IMR-90 (cell line): ENCODE measurements around the gene CRLF2.
"Not testable (repeated sequence)": the region's sequence is repeated elsewhere in the genome, so short reads cannot be mapped to it uniquely, and the experiment has no call there.

Experiments used
- BHLHE40 ChIP-seq: fragments of 150-350 bp; IDR thresholded peaks from 2 replicates; pipeline ENCODE4 v1.6.1; 2016; ENCODE audit warnings: mild to moderate bottlenecking, low read depth, low read length
- CEBPB ChIP-seq: IDR thresholded peaks from 2 replicates; pipeline ENCODE4 v1.6.1; 2012; ENCODE audit warnings: low read depth, low read length, improper control_type of control experiment
- CHD1 ChIP-seq: IDR thresholded peaks from 2 replicates; pipeline ENCODE4 v1.6.1; 2012; ENCODE audit warnings: low read depth, low read length, improper control_type of control experiment
- CTCF ChIP-seq: conservative IDR thresholded peaks from 2 replicates; pipeline ENCODE4 v1.5.1; 2012; ENCODE audit warnings: mild to moderate bottlenecking, low read depth, low read length, improper control_type of control experiment
- ELK1 ChIP-seq: fragments of 150-350 bp; IDR thresholded peaks from 2 replicates; pipeline ENCODE4 v1.6.1; 2016; ENCODE audit warnings: low read depth, mild to moderate bottlenecking, low read length, moderate library complexity, borderline replicate concordance
- FOS ChIP-seq: fragments of 150-350 bp; IDR thresholded peaks from 2 replicates; pipeline ENCODE4 v1.6.1; 2016; ENCODE audit warnings: low read depth, low read length
- POLR2A ChIP-seq: IDR thresholded peaks from 2 replicates; pipeline ENCODE4 v1.6.1; 2012; ENCODE audit warnings: mild to moderate bottlenecking, low read depth, low read length
- RAD21 ChIP-seq: IDR thresholded peaks from 2 replicates; pipeline ENCODE4 v1.6.1; 2012; ENCODE audit warnings: low read length, improper control_type of control experiment

DNA sequence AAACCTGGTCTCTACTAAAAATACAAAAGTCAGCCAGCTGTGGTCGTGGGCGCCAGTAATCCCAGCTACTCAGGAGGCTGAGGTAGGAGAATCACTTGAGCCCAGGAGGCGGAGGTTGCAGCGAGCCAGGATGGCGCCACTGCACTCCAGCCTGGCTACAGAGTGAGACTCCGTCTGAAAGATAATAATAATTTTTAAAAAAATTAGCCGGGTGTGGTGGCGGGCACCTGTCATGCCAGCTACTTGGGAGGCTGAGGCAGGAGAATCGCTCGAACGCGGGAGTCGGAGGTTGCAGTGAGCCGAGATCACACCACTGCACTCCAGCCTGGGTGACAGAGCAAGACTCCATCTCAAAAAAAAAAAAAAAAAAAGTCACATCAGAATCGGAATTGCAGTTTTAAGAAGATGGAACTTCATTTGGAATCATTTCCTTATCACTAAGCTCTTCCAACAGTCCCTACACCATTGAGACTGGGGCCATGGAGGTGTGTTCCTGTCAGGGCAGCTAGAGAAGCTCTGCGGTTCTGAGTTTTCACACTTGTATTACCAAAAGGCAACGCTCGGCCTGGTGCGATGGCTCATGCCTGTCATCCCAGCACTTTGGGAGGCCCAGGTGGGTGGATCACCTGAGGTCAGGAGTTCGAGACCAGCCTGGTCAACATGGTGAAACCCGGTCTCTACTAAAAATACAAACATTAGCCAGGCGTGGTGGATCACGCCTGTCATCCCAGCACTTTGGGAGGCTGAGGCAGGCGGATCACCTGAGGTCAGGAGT lies 55.6 kb downstream of the CRLF2 start:
- TF ChIP-seq RAD21, CTCF, CEBPB, POLR2A, BHLHE40, CHD1, FOS, ELK1: not testable (repeated sequence)
